Thyroid gland (tissue), 4 donors: ENCODE data around the gene POLDIP2.

Experiments used
- POLR2A ChIP-seq, 2 donors: fragments of 450-650 bp; IDR thresholded peaks; one replicate each; pipeline ENCODE4 v1.6.1; 2017; ENCODE audit warnings: antibody characterized with exemption in 2 of 2, mild to moderate bottlenecking in 2 of 2, moderate library complexity in 1 of 2
- TF ChIP-seq, protein P1 (sequence below), 6 experiments: fragments of 200-600 bp in 3 of 6; fragments of 450-650 bp in 3 of 6; sonication (generic) in 3 of 6; IDR thresholded peaks; one replicate each; pipeline ENCODE4 v1.5.1; 2016 to 2019; ENCODE audit warnings: antibody characterized with exemption in 6 of 6, mild to moderate bottlenecking in 2 of 6, inconsistent platforms in 1 of 6, moderate library complexity in 1 of 6

DNA sequence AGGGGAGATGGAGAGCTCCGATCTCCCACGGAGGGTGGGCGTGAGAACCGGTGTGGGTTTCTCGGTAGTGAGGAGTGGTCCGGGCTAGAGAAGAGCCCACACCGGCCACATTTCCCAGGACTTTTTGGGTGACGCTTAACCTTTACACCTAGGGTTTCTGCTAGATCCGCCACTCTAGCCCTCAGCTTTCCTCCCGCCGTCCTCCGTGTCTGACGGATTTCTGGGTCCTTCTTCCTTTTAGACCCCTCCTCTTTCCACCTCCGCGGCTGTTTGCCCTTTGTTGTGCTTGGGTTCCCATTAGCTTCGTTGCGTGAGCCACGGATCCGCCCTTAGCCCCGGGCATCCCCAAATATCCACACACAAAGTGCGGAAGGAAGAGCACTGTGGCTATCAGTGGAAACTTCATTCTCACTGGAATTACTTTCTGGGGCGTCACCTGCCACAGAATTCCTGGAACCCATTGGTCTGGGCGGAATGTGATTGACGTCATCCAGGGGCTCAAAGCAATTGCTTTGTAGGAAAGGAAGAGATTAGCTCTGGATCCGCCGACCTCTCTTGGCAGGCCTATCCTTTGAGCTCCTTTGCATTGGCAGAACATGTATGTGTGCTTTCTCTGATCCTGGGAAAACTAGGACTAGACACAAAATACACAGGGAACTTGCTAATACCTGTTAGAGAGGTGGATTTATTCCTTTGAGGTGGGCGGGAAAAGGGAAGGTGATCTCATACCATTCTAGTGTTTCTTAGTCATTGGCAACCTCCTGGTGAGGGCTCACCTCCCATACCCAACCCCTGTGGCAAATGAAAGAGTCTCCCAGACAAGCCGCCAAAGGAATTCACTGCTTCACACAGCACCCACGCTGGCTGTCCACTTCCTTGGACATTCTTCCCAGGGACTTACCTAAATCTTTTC is 21.1 kb downstream of the POLDIP2 start:
- TF ChIP-seq, protein P1, sequence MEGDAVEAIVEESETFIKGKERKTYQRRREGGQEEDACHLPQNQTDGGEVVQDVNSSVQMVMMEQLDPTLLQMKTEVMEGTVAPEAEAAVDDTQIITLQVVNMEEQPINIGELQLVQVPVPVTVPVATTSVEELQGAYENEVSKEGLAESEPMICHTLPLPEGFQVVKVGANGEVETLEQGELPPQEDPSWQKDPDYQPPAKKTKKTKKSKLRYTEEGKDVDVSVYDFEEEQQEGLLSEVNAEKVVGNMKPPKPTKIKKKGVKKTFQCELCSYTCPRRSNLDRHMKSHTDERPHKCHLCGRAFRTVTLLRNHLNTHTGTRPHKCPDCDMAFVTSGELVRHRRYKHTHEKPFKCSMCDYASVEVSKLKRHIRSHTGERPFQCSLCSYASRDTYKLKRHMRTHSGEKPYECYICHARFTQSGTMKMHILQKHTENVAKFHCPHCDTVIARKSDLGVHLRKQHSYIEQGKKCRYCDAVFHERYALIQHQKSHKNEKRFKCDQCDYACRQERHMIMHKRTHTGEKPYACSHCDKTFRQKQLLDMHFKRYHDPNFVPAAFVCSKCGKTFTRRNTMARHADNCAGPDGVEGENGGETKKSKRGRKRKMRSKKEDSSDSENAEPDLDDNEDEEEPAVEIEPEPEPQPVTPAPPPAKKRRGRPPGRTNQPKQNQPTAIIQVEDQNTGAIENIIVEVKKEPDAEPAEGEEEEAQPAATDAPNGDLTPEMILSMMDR (IDR thresholded peaks at IDR 0.05): no peak
- peak; percentile 14 to 40 for TF ChIP-seq POLR2A (IDR thresholded peaks at IDR 0.05)
